ENCODE results near the gene COX5A.

GRCh38 chr15:74892931-74893330 is 44.9 kb downstream of the COX5A start:
- TF ChIP-seq CTCF (IDR thresholded peaks at IDR 0.05), result no peak
- TF ChIP-seq POLR2A (IDR thresholded peaks at IDR 0.05), result no peak
